AG04449 (cell line): ENCODE results near the gene FAM184B.

Source experiments
- CTCF ChIA-PET: fragments of 350-600 bp; formaldehyde crosslinking; extraction: SDS; loops from one replicate; lab custom pipeline; 2021; ENCODE audit warnings: antibody characterized with exemption; lab: Yijun Ruan, JAX
- POLR2A ChIA-PET: fragments of 400-600, 350-600 bp; formaldehyde crosslinking; extraction: SDS; loops from one replicate; lab custom pipeline; 2020; ENCODE audit warnings: antibody characterized with exemption, inconsistent platforms; lab: Yijun Ruan, JAX
- DNase-seq: peaks from one replicate; pipeline ENCODE4 v3.0.0-alpha.2; 2010; ENCODE audit warnings: low read depth, low spot score
- H3K4me3 ChIP-seq: 2 replicates; pipeline ENCODE4 v1.5.1; 2011; ENCODE audit warnings: low read depth, mild to moderate bottlenecking, control low read depth, low read length
- TF ChIP-seq, protein P1 (sequence below): IDR thresholded peaks from one replicate; pipeline ENCODE4 v1.5.1; 2011; ENCODE audit warnings: mild to moderate bottlenecking, moderate library complexity, low read length, control low read depth, inconsistent platforms; ENCODE audit not compliant: insufficient read depth; ENCODE audit errors: missing control alignments

FAM184B gene

DNA sequence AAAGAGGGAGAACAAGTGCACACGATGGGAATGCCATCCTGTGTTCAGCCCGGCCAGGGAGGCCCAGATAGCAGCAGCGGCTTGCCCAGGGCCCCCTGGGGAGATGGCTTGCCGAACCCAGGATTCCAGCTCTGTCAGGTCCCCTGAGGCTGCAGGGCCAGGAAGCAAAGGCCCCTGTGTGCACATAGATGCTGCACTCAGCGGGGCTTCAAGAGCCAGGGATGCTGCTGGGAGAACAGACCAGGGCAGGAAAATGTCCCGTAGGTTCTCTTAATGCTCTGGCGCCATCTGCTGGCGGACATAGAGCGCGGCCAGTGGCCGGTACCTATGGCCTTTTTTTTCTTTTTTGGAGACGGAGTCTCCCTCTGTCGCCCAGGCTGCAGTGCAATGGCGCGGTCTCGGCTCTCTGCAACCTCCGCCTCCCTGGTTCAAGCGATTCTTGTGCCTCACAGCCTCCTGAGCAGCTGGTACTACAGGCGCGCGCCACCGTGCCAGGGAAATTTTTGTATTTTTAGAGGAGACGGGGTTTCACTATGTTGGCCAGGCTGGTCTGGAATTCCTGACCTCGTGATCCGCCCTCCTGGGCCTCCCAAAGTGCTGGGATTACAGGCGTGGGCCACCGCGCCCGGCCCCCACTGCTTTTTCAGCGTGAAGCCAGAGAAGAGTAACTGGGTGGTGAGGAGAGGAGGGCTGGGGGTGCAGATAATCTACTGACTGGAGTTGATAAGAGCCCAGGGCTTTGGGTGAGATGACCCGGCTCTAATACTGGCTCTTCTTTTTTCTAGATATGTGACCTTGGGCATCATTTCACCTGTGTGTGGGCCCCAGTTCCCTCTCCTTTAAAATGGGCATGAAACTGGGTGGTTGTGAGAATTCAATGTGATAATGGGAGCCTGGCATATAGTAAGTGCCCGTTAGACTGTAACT lies 144.5 kb downstream of the FAM184B start:
- POLR2A ChIA-PET, result no interaction called here
- H3K4me3 ChIP-seq, result no peak overlapping the region
- no peak for DNase-seq
- TF ChIP-seq, protein P1, sequence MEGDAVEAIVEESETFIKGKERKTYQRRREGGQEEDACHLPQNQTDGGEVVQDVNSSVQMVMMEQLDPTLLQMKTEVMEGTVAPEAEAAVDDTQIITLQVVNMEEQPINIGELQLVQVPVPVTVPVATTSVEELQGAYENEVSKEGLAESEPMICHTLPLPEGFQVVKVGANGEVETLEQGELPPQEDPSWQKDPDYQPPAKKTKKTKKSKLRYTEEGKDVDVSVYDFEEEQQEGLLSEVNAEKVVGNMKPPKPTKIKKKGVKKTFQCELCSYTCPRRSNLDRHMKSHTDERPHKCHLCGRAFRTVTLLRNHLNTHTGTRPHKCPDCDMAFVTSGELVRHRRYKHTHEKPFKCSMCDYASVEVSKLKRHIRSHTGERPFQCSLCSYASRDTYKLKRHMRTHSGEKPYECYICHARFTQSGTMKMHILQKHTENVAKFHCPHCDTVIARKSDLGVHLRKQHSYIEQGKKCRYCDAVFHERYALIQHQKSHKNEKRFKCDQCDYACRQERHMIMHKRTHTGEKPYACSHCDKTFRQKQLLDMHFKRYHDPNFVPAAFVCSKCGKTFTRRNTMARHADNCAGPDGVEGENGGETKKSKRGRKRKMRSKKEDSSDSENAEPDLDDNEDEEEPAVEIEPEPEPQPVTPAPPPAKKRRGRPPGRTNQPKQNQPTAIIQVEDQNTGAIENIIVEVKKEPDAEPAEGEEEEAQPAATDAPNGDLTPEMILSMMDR, result peak; percentile 80
- CTCF ChIA-PET, result interaction anchor here (0.7 to 5.5 kb wide), 27 partner anchors 11 to 958 kb away, joined by 3 to 105 read pairs (median 4); partner anchors contain the start of gene MED28

DNA sequence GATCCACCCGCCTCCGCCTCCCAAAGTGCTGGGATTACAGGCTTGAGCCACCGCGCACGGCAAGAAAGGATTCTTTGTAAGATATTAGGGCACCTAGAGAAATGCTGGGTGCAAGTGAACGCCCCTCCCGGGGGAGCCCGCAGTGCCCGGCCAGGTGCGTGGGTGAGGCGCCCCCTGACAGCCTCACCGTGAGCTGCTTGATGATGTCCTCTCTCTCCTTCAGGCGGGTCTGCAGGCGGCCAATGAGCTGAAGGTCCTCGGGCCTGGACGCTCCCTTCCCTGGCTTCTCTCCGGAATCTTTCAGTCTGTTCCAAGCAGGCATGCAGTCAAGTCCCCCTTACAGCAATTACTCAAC lies 145.1 kb downstream of the FAM184B start:
- ChIA-PET CTCF (interaction anchor here (0.7 to 5.5 kb wide), 21 partner anchors 10 to 958 kb away, joined by 3 to 105 read pairs (median 5); partner anchors contain the start of gene MED28), POLR2A (no interaction called here)
- TF ChIP-seq, protein P1, result no peak
- DNase-seq, result no peak
- H3K4me3 ChIP-seq, result no peak overlapping the region

DNA sequence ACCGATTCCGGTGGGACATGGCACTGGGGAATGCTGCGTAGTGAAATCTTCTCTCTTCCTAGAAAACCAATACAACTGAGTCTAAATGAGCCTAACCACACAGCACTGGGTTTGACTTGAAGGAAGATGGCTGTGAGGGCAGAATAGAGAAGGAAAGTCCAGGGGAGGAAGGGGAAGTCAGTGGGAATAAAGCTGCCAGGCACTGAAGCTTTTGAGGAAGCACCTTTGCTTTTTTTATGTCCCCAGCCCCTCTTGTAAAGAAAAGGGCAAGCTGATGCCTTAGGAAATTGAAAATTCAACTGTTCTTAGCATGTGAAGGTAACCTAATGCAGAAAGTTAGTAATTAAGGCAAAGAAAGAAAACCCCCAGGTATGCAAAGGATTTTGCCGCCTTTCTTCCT lies 146.4 kb downstream of the FAM184B start:
- CTCF ChIA-PET, result interaction anchor here (1.4 to 5.5 kb wide), 6 partner anchors 9 to 173 kb away, joined by 3 to 105 read pairs (median 8); no protein-coding TSS in a partner anchor

DNA sequence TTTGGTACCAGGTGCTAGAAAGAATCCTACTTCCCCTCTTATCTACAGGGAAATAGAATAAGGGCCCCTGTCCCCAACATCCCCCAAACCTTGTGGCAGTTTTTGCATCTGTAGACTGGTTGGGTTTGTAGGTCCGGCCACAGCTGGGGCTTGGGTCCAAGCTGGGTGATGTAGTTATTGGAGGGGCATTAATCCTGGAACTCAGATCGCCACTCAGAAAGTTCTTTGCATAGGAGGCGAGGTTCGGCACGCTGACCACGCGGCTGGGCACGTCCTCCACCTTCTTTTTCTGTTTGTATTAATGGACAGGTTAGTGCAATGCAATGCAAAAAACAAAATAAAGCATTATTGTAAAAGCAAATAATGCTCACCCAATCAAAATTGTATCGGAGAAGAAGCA lies 147.8 kb downstream of the FAM184B start:
- H3K4me3 ChIP-seq, result no peak overlapping the region
- ChIA-PET CTCF (interaction anchor here (1.9 kb wide), 2 partner anchors 35 to 85 kb away, joined by 4 to 12 read pairs; no protein-coding TSS in a partner anchor), POLR2A (no interaction called here)
- TF ChIP-seq, protein P1, result no peak
- no peak for DNase-seq

More for the DNA sequence above, 146.4 kb downstream of the FAM184B start:
- H3K4me3 ChIP-seq, result no peak overlapping the region
- POLR2A ChIA-PET, result no interaction called here
- TF ChIP-seq, protein P1, result no peak
- DNase-seq, result no peak

DNA sequence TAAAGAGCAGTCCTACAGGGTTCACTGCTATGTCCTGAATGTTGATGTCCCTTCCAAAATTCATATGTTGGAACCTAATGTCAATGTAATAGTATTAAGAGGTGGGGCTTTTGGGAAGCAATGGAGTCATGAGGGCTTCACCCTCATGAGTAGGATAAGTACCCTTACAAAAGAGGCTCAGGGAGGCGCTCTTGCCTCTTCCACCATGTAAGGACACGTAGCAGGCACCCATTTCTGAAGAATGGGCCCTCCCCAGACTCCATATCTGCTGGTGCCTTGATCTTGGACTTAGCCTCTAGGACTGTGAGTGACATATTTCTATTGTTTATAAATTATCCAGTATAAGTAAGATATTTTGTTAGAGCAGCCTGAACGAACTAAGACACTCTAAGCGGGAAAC lies 151.2 kb downstream of the FAM184B start:
- TF ChIP-seq, protein P1, result no peak
- ChIA-PET CTCF (interaction anchor here (1.4 kb wide), 1 partner anchor 15 kb away, joined by 3 read pairs; no protein-coding TSS in a partner anchor), POLR2A (no interaction called here)
- no peak for DNase-seq
- H3K4me3 ChIP-seq, result no peak overlapping the region

DNA sequence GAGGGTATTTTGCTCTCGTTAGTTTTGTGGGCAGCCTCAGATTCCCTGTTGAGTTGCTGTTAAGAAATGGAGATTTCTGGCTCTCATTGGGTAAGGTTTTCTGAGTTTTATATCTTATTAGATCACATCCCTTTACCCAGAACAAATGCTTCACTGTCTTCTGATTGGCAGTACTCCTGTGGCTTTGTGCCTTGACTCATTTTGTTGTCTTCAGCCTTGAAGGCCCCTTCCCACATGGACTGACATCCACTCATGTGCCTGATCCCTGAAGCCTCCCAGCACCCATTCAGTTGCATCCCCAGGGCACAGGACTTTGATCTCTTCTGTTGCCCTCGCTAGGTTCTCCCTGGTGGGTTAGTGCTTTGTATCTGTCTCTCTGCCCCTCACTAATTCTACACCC lies 156.6 kb downstream of the FAM184B start:
- no peak overlapping the region for H3K4me3 ChIP-seq
- POLR2A ChIA-PET, result interaction anchor here (0.7 kb wide), 1 partner anchor 106 kb away, joined by 4 read pairs; no protein-coding TSS in a partner anchor
- DNase-seq, result no peak
- TF ChIP-seq, protein P1, result no peak
- CTCF ChIA-PET, result interaction anchor here (4.0 kb wide), 1 partner anchor 11 kb away, joined by 22 read pairs; no protein-coding TSS in a partner anchor
